Osteocyte (in vitro differentiated cells): ENCODE data around the gene PRSS33. TPM values are rescaled to one million over a fixed set of nuclear protein-coding genes. Genes with fewer than 3 reads are reported as not detected.
A peak's percentile ranks its signal among the peaks of the same experiment; 100 is the strongest.

Experiments
- DNase-seq: peaks from one replicate; pipeline ENCODE4 v3.0.0; 2021; ENCODE audit warnings: mixed read lengths; ENCODE audit not compliant: unreplicated experiment; ENCODE audit errors: extremely low spot score
- H3K27ac Mint-ChIP-seq: one replicate; pipeline ENCODE4 v1.8.0; 2021; ENCODE audit warnings: mild to moderate bottlenecking, mixed read lengths; ENCODE audit not compliant: unreplicated experiment
- H3K27me3 Mint-ChIP-seq: one replicate; pipeline ENCODE4 v1.8.0; 2021; ENCODE audit warnings: mixed read lengths; ENCODE audit not compliant: unreplicated experiment
- H3K36me3 Mint-ChIP-seq: one replicate; pipeline ENCODE4 v1.8.0; 2021; ENCODE audit warnings: mixed read lengths; ENCODE audit not compliant: unreplicated experiment
- H3K4me1 Mint-ChIP-seq: one replicate; pipeline ENCODE4 v1.8.0; 2021; ENCODE audit warnings: mixed read lengths; ENCODE audit not compliant: unreplicated experiment
- H3K4me3 Mint-ChIP-seq: one replicate; pipeline ENCODE4 v1.8.0; 2021; ENCODE audit warnings: mild to moderate bottlenecking, moderate library complexity, mixed read lengths; ENCODE audit not compliant: unreplicated experiment
- H3K9me3 Mint-ChIP-seq: one replicate; pipeline ENCODE4 v1.8.0; 2021; ENCODE audit warnings: mixed read lengths; ENCODE audit not compliant: unreplicated experiment
- CTCF ChIP-seq: fragments of 200-600 bp; sonication (generic); IDR thresholded peaks from 2 replicates; pipeline ENCODE4 v1.5.0; 2021; ENCODE audit warnings: antibody characterized with exemption, mild to moderate bottlenecking, moderate library complexity
- total RNA-seq: library from RNA; stranded (reverse); gene quantifications from 2 replicates; pipeline ENCODE4 v1.2.1, GENCODE V29; 2021

Gene PRSS33
- total RNA-seq, 1 donor from 2014 or later = not detected

DNA sequence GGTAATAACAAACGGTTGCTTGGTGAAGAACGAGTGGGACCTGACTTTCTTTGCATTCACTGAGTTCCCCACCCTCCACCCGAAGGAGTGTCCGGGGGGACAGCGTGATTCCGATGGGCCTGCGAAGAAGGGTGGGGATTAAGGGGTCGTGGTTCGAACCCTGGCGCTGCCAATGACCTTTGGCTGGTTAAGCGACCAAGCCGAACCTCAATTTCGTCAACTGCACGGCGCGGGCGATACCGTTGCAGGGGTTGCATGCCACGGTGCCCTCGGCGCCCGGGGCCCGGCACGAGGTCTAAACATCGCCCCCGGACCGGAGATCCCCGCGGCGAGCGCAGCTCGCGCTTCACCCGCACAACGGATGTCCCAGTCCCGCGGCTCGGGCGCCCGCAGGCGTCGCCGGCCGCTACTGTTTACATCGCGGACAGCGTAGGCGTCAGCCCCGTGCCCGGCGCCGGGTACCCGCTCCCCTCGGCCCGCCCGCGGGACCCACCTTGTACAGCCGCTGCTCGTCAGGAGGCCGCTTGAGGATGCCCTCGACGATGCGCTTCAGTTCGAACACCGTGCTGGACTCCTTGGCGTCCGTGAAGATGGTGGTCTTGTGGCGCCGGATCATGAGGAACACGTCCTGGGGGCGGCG lies 10.7 kb downstream of the PRSS33 start:
- peaks cover 37% of the 10 kb centered on the region for H3K4me1 Mint-ChIP-seq
- peak overlapping the region; percentile 91 for H3K4me3 Mint-ChIP-seq
- peaks cover 12% of the 10 kb centered on the region for H3K36me3 Mint-ChIP-seq
- H3K27me3 Mint-ChIP-seq = no peaks in the 10 kb centered on the region
- no peaks in the 10 kb centered on the region for H3K9me3 Mint-ChIP-seq
- H3K27ac Mint-ChIP-seq = peak overlapping the region; percentile 86
- no peak for TF ChIP-seq CTCF
- no peak for DNase-seq

DNA sequence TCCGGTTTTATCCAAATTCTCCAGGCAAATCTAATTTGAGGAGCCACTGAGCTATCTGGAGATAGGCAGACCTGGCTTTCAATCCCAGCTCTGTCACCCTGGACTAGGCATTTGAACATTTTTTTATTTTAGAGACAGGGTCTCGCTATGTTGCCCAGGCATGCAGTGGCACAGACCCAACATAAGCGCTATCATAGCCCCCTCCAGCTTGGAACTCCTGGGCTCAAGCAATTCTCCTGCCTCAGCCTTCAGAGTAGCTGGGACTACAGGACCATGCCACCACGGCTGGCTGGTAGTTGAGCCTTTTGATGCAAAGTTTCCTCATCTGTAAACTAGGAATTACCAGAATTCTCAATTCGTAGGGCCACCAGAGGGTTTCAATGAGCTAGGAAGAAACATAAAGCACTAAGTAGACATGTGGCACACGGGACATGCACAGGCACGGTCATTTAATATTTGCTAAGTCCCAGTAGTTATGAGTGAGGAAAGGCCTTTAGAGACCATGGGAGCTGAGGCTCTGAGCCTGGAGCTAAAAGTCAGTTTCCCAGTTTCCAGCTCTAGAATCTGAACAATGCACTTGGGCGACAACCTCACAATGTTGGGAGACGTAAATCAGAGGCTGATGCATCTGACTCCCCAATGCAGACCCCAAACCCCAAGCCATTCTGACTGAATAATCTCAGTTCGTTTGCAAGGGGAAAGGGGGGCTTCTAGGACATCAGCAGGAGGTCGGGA lies 11.4 kb downstream of the PRSS33 start:
- peaks cover 15% of the 10 kb centered on the region for H3K36me3 Mint-ChIP-seq
- H3K27me3 Mint-ChIP-seq = no peaks in the 10 kb centered on the region
- no peak for DNase-seq
- H3K27ac Mint-ChIP-seq = peak overlapping the region; percentile 86
- peak overlapping the region; percentile 91 for H3K4me3 Mint-ChIP-seq
- H3K9me3 Mint-ChIP-seq = no peaks in the 10 kb centered on the region
- TF ChIP-seq CTCF = no peak
- H3K4me1 Mint-ChIP-seq = peaks cover 37% of the 10 kb centered on the region

- H3K27me3 Mint-ChIP-seq = no peaks in the 10 kb centered on the region
- H3K9me3 Mint-ChIP-seq = no peaks in the 10 kb centered on the region
- H3K4me1 Mint-ChIP-seq = peaks cover 35% of the 10 kb centered on the region
- peak overlapping the region; percentile 91 for H3K4me3 Mint-ChIP-seq
- no peak for DNase-seq
- H3K27ac Mint-ChIP-seq = peak overlapping the region; percentile 31
- peaks cover 16% of the 10 kb centered on the region for H3K36me3 Mint-ChIP-seq
- TF ChIP-seq CTCF = no peak
These were observed 12.1 kb downstream of the PRSS33 start for GRCh38 chr16:2775131-2775716.

DNA sequence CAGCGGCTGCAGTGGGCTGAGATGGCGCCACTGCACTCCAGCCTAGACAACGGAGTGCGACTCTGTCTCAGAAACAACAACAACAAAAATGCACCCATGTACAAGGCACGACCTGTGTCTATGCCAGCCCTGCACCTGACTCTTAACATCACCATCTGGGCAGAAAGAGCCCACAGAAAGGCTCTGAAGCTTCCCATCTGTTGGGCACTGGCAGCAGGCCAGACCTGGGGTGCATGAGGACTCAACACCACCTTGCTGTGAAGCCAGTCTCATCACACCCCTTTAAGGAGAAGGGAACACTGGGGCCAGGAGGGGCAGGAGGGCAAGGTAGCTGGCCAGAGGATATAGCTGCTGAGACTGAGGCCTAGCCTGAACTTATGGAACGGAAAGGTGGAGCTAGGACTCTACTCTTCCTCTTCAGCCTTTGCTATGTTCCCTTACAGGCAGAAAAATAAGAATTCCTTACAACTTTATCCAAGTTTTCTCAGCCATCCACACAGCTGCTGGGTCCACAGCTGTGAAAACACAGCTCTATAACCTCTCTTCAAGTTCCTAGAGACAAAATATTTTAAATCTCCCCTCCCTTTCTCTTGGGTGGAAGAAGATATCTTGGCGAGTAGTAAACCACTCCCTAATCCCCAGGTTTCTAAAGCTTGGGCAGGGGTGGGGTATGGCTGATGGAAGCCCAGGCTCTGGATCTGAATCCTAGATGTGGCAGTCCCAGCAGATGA lies 13.0 kb downstream of the PRSS33 start:
- Mint-ChIP-seq H3K4me3 (no peak overlapping the region), H3K9me3 (no peaks in the 10 kb centered on the region), H3K27ac (peak overlapping the region; percentile 59), H3K36me3 (peaks cover 24% of the 10 kb centered on the region), H3K4me1 (peaks cover 39% of the 10 kb centered on the region), H3K27me3 (no peaks in the 10 kb centered on the region)
- TF ChIP-seq CTCF = no peak
- no peak for DNase-seq
